Measurements from ENCODE around the gene PRPF6. TPM values are rescaled to one million over a fixed set of nuclear protein-coding genes. Genes with fewer than 3 reads are reported as not detected.
A peak's percentile ranks its signal among the peaks of the same experiment; 100 is the strongest.

Gene PRPF6
- total and polyA plus RNA-seq, 2 of the 13 experiments (the other 11 are each of a cell fraction or from before 2014, with no cell fraction given): 63.7 to 101 TPM

DNA sequence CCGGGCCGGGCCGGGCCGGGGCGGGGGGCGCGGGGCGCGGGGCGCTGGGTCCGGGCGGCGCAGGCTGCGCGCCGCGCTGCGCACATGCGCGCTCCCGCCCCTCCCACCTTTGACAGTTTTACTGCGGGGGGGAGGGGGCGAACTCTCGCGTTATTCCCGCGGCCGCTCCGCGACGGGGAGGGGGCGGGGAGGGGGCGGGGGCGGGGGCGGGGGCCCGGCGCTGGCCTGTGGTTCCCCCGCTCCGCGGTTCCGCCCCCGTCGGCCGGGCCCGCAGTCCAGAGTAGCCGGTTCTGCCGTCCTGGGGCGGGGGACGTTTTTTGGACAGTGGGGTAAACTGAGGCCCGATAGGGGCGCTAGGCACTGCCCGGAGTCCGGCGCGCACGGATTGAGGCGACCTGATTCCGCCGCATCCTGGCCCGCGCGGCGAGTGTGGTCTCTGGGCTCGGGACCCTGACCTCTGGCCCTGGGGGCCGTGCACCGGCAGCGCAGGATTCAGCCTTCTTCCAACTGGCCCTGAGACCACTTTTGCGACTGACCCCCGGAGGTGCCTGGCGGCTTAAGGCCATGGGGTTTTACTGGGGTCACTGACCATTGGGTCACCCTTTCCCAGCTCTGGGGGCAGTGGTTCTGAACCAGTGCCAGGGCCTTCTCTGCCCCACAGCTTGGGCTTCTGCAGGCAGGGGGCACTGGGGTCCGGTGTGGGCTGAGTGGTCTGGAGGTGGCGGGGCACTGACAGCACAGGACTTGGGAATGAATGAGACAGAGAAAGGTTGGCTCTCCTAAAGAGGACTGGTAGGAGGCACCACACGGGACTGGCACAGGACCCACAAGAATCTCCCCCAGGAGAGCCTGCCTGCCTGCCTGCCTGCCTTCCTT, 10.9 kb upstream of the PRPF6 start, which contains the start of gene ZNF512B (continued):
- TF ChIP-seq, protein P1, sequence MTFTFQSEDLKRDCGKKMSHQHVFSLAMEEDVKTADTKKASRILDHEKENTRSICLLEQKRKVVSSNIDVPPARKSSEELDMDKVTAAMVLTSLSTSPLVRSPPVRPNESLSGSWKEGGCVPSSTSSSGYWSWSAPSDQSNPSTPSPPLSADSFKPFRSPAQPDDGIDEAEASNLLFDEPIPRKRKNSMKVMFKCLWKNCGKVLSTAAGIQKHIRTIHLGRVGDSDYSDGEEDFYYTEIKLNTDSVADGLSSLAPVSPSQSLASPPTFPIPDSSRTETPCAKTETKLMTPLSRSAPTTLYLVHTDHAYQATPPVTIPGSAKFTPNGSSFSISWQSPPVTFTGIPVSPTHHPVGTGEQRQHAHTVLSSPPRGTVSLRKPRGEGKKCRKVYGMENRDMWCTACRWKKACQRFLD (CRISPR knock-in tag; IDR thresholded peaks at IDR 0.05; ENCODE audit: borderline replicate concordance): peak; percentile 78; the same call in 1 of the 2 replicates
- TF ChIP-seq ZFP37 (CRISPR knock-in tag; IDR thresholded peaks at IDR 0.05; ENCODE audit: borderline replicate concordance) (0 out of 2 replicates have a peak, but pooled peaks have one; percentile 23), SSRP1 (CRISPR knock-in tag; IDR thresholded peaks at IDR 0.05) (peak; percentile 93; the same call in 1 of the 2 replicates), ZBTB39 (CRISPR knock-in tag; IDR thresholded peaks at IDR 0.05) (0 out of 2 replicates have a peak, but pooled peaks have one; percentile 72), GTF2F1 (IDR thresholded peaks at IDR 0.05; ENCODE audit: low read length) (no peak), NR2F1 (CRISPR knock-in tag; IDR thresholded peaks at IDR 0.05) (peak; percentile 52 to 85; a peak in 3 of 4 replicates), MTA3 (CRISPR knock-in tag; IDR thresholded peaks at IDR 0.05) (no peak), TMF1 (CRISPR knock-in tag; IDR thresholded peaks at IDR 0.05; ENCODE audit: low read depth) (no peak), RXRB (CRISPR knock-in tag; IDR thresholded peaks at IDR 0.05; ENCODE audit: borderline replicate concordance) (peak; percentile 40; the same call in 1 of the 2 replicates), TOE1 (CRISPR knock-in tag; IDR thresholded peaks at IDR 0.05) (no peak), ZNF577 (CRISPR knock-in tag; IDR thresholded peaks at IDR 0.05; ENCODE audit: borderline replicate concordance, low read depth) (no peak), ZC3H4 (CRISPR knock-in tag; IDR thresholded peaks at IDR 0.05; ENCODE audit: borderline replicate concordance) (peak; percentile 64; the same call in 1 of the 2 replicates)
- TF ChIP-seq, protein P2, sequence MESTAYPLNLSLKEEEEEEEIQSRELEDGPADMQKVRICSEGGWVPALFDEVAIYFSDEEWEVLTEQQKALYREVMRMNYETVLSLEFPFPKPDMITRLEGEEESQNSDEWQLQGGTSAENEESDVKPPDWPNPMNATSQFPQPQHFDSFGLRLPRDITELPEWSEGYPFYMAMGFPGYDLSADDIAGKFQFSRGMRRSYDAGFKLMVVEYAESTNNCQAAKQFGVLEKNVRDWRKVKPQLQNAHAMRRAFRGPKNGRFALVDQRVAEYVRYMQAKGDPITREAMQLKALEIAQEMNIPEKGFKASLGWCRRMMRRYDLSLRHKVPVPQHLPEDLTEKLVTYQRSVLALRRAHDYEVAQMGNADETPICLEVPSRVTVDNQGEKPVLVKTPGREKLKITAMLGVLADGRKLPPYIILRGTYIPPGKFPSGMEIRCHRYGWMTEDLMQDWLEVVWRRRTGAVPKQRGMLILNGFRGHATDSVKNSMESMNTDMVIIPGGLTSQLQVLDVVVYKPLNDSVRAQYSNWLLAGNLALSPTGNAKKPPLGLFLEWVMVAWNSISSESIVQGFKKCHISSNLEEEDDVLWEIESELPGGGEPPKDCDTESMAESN (CRISPR knock-in tag; conservative IDR thresholded peaks at IDR 0.05): peak; percentile 62; the same call in 1 of the 2 replicates
- TF ChIP-seq, protein P3, sequence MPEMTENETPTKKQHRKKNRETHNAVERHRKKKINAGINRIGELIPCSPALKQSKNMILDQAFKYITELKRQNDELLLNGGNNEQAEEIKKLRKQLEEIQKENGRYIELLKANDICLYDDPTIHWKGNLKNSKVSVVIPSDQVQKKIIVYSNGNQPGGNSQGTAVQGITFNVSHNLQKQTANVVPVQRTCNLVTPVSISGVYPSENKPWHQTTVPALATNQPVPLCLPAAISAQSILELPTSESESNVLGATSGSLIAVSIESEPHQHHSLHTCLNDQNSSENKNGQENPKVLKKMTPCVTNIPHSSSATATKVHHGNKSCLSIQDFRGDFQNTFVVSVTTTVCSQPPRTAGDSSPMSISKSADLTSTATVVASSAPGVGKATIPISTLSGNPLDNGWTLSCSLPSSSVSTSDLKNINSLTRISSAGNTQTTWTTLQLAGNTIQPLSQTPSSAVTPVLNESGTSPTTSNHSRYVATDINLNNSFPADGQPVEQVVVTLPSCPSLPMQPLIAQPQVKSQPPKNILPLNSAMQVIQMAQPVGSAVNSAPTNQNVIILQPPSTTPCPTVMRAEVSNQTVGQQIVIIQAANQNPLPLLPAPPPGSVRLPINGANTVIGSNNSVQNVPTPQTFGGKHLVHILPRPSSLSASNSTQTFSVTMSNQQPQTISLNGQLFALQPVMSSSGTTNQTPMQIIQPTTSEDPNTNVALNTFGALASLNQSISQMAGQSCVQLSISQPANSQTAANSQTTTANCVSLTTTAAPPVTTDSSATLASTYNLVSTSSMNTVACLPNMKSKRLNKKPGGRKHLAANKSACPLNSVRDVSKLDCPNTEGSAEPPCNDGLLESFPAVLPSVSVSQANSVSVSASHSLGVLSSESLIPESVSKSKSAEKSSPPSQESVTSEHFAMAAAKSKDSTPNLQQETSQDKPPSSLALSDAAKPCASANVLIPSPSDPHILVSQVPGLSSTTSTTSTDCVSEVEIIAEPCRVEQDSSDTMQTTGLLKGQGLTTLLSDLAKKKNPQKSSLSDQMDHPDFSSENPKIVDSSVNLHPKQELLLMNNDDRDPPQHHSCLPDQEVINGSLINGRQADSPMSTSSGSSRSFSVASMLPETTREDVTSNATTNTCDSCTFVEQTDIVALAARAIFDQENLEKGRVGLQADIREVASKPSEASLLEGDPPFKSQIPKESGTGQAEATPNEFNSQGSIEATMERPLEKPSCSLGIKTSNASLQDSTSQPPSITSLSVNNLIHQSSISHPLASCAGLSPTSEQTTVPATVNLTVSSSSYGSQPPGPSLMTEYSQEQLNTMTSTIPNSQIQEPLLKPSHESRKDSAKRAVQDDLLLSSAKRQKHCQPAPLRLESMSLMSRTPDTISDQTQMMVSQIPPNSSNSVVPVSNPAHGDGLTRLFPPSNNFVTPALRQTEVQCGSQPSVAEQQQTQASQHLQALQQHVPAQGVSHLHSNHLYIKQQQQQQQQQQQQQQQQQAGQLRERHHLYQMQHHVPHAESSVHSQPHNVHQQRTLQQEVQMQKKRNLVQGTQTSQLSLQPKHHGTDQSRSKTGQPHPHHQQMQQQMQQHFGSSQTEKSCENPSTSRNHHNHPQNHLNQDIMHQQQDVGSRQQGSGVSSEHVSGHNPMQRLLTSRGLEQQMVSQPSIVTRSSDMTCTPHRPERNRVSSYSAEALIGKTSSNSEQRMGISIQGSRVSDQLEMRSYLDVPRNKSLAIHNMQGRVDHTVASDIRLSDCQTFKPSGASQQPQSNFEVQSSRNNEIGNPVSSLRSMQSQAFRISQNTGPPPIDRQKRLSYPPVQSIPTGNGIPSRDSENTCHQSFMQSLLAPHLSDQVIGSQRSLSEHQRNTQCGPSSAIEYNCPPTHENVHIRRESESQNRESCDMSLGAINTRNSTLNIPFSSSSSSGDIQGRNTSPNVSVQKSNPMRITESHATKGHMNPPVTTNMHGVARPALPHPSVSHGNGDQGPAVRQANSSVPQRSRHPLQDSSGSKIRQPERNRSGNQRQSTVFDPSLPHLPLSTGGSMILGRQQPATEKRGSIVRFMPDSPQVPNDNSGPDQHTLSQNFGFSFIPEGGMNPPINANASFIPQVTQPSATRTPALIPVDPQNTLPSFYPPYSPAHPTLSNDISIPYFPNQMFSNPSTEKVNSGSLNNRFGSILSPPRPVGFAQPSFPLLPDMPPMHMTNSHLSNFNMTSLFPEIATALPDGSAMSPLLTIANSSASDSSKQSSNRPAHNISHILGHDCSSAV (CRISPR knock-in tag; IDR thresholded peaks at IDR 0.05; ENCODE audit: borderline replicate concordance): no peak

Data from HepG2 (cell line).